Body of pancreas (tissue), 4 donors: ENCODE results near the gene ADCY7. TPM values are rescaled to one million over a fixed set of nuclear protein-coding genes. Genes with fewer than 3 reads are reported as not detected.

Experiments
- ATAC-seq: fragments of 150-250 bp; one replicate; pipeline ENCODE4 v1.9.1; 2016
- DNase-seq, 4 donors: peaks; one replicate each; pipeline ENCODE4 v3.0.0-alpha.2; 2019
- H3K27ac ChIP-seq, 4 donors: fragments of 200-600 bp; sonication (generic); 1 replicate in 3 of 4; 2 replicates in 1 of 4; pipeline versions ENCODE4 v1.5.1 to v1.6.1; 2016 to 2019; ENCODE audit warnings: mild to moderate bottlenecking in 1 of 4, mixed read lengths in 1 of 4, moderate library complexity in 1 of 4
- H3K27me3 ChIP-seq, 2 donors: fragments of 200-600 bp; sonication (generic); one replicate each; pipeline ENCODE4 v1.6.0; 2016; ENCODE audit warnings: mild to moderate bottlenecking in 1 of 2
- H3K36me3 ChIP-seq, 2 donors: fragments of 200-600 bp; sonication (generic); replicated peaks in 1 of 2; 2 replicates each; pipeline ENCODE4 v1.5.1; 2016; ENCODE audit warnings: low read depth in 2 of 2; ENCODE audit not compliant: insufficient read depth in 1 of 2
- H3K4me1 ChIP-seq: fragments of 200-600 bp; sonication (generic); one replicate; pipeline ENCODE4 v1.6.0; 2016
- H3K4me3 ChIP-seq, 2 donors: fragments of 200-600 bp; sonication (generic); 1 replicate in 1 of 2; 2 replicates in 1 of 2; pipeline ENCODE4 v1.5.1; 2016 to 2019
- H3K9me3 ChIP-seq, 3 donors: fragments of 200-600 bp; sonication (generic); 1 replicate in 2 of 3; 2 replicates in 1 of 3; pipeline ENCODE4 v1.5.1; 2016
- CTCF ChIP-seq, 7 experiments: fragments of 450-650 bp in 4 of 7; fragments of 200-600 bp in 3 of 7; sonication (generic) in 3 of 7; IDR thresholded peaks; one replicate each; pipeline ENCODE4 v1.5.1; 2016 to 2019; ENCODE audit warnings: antibody characterized with exemption in 7 of 7
- POLR2A ChIP-seq, 3 donors: fragments of 450-650 bp; IDR thresholded peaks; one replicate each; pipeline ENCODE4 v1.6.1; 2016; ENCODE audit warnings: antibody characterized with exemption in 3 of 3, mild to moderate bottlenecking in 2 of 3
- WGBS, 2 donors: methylation state at CpG; one replicate each; pipeline ENCODE4 v1.1.5; 2017; 5-methylcytosine and 5-hydroxymethylcytosine counted together
- intact Hi-C: fragments of 100-400 bp; cut with DNase I; formaldehyde crosslinking; loops from one replicate; pipeline ENCODE4 v1.15.1; 2023
- microRNA-seq, 2 donors: library from miRNA; unstranded; fragments of <30 nt; microRNA quantifications; one replicate each; pipeline ENCODE4, GENCODE V29; 2016; ENCODE audit warnings: borderline number of aligned reads in 2 of 2, borderline replicate concordance in 2 of 2
- small RNA-seq: library from RNA; depleted of rRNA; stranded (forward); fragments of <200 nt; gene quantifications from one replicate; pipeline ENCODE3, GENCODE V24; 2016
- total RNA-seq, 2 donors: library from RNA; depleted of rRNA; stranded (reverse); fragments of >200 nt; gene quantifications; one replicate each; pipeline ENCODE4 v1.1.0, GENCODE V29; 2016

Gene ADCY7
- total RNA-seq, 2 donors from 2014 or later: 4.9 to 8.6 TPM

DNA sequence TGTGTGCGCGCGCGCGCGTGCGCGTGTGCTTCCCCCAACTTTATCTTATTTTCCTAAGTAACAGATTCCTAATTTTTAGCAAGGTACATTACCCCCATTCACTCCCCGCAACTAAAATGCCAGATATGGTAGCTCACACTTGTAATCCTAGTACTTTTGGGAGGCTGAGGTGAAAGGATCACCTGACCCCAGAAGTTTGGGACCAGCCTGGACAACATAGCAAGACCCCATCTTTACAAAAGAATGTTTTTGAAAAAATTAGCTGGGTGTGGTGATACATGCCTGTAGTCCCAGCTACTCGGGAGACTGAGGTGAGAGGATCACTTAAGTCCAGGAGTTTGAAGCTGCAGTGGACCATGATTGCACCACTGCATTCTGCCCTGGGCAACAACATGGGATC is 97.3 kb downstream of the ADCY7 start:
- Histone ChIP-seq H3K27ac (no peak overlapping the region), H3K27me3 (no peaks in the 10 kb centered on the region), H3K4me1 (peaks cover 52% of the 10 kb centered on the region), H3K36me3 (peaks cover 0 to 2% of the 10 kb centered on the region in 2 donors), H3K9me3 (no peaks in the 10 kb centered on the region), H3K4me3 (no peak overlapping the region)
- ATAC-seq (no peak), DNase-seq (no peak)
- intact Hi-C loops: no loop called here
- 82 to 92% methylated on average over 10 of the region's 10 CpGs for WGBS, 2 donors
- no peak for TF ChIP-seq POLR2A (IDR thresholded peaks at IDR 0.05)
- TF ChIP-seq CTCF (IDR thresholded peaks at IDR 0.05): no peak

- no peaks in the 10 kb centered on the region for H3K27me3 ChIP-seq
- 47 to 50% methylated on average over 2 of the region's 2 CpGs for WGBS, 2 donors
- DNase-seq (no peak), ATAC-seq (no peak)
- H3K27ac ChIP-seq: no peak overlapping the region
- peaks cover 0 to 2% of the 10 kb centered on the region in 2 donors for H3K36me3 ChIP-seq
- TF ChIP-seq POLR2A (IDR thresholded peaks at IDR 0.05): no peak
- TF ChIP-seq CTCF (IDR thresholded peaks at IDR 0.05): no peak
- no peak overlapping the region for H3K4me3 ChIP-seq
- H3K9me3 ChIP-seq: no peaks in the 10 kb centered on the region
- intact Hi-C loops: no loop called here
- H3K4me1 ChIP-seq: peaks cover 37% of the 10 kb centered on the region
These were observed 99.6 kb downstream of the ADCY7 start for GRCh38 chr16:50365791-50366575.

Small RNA genes lying within 50 kb of the gene (microRNA-seq; reads per million reads assigned to microRNA genes)
- gene MIR6771: 0 reads per million in 2 donors

Small RNA genes lying within 50 kb of the gene (small RNA-seq; reads per million reads assigned to genes)
- not detected for gene MIR6771

Other genes with a start within 250 kb of the ADCY7 start
- gene CNEP1R1, start 241.3 kb upstream of the ADCY7 start, total RNA-seq: 10 to 100 TPM; 11.5 to 22.3 TPM
- gene HEATR3, start 200.6 kb upstream of the ADCY7 start, total RNA-seq: 10 to 100 TPM; 17.4 to 25.7 TPM
- gene TENT4B, start 113.2 kb upstream of the ADCY7 start, total RNA-seq: 1 to 10 TPM; 2.0 to 7.0 TPM
- 10 to 100 TPM; 21.8 to 32.6 TPM for gene BRD7, start 102.4 kb downstream of the ADCY7 start, total RNA-seq